Transverse colon (tissue), 4 donors: Measurements from ENCODE around the gene TAF5L. TPM values are rescaled to one million over a fixed set of nuclear protein-coding genes. Genes with fewer than 3 reads are reported as not detected.
"Not testable (repeated sequence)": the region's sequence is repeated elsewhere in the genome, so short reads cannot be mapped to it uniquely, and the experiment has no call there.

ENCODE experiments used
- DNase-seq: peaks from one replicate; pipeline ENCODE4 v3.0.0-alpha.2; 2019
- H3K27ac ChIP-seq, 4 donors: fragments of 200-600 bp; sonication (generic); 2 replicates each; pipeline ENCODE4 v1.5.1; 2016 to 2018; ENCODE audit warnings: inconsistent platforms in 4 of 4
- H3K27me3 ChIP-seq: fragments of 200-600 bp; sonication (generic); 2 replicates; pipeline ENCODE4 v1.5.1; 2017; ENCODE audit warnings: inconsistent platforms
- H3K36me3 ChIP-seq, 4 donors: fragments of 200-600 bp; sonication (generic); 2 replicates each; pipeline ENCODE4 v1.5.1; 2017 to 2019; ENCODE audit warnings: inconsistent platforms in 4 of 4
- H3K4me1 ChIP-seq, 4 donors: fragments of 200-600 bp; sonication (generic); 2 replicates each; pipeline ENCODE4 v1.5.1; 2017 to 2020; ENCODE audit warnings: inconsistent platforms in 4 of 4
- H3K4me3 ChIP-seq, 4 donors: fragments of 200-600 bp; sonication (generic); 1 replicate in 1 of 4; 2 replicates in 3 of 4; pipeline versions ENCODE4 v1.5.1 to v1.6.1; 2017 to 2019; ENCODE audit warnings: inconsistent platforms in 4 of 4
- H3K9me3 ChIP-seq, 2 donors: fragments of 200-600 bp; sonication (generic); 2 replicates each; pipeline ENCODE4 v1.5.1; 2017 to 2019; ENCODE audit warnings: inconsistent platforms in 2 of 2
- EP300 ChIP-seq: sonication (generic); formaldehyde crosslinking; IDR thresholded peaks from one replicate; pipeline ENCODE4 v1.6.1; 2017; ENCODE audit warnings: antibody characterized with exemption, low read depth
- POLR2A ChIP-seq: fragments of 450-650 bp; IDR thresholded peaks from one replicate; pipeline ENCODE4 v1.6.1; 2016; ENCODE audit warnings: antibody characterized with exemption, mild to moderate bottlenecking, moderate library complexity
- POLR2AphosphoS5 ChIP-seq, 3 donors: sonication (generic); formaldehyde crosslinking; IDR thresholded peaks; one replicate each; pipeline ENCODE4 v1.6.1; 2016; ENCODE audit warnings: antibody characterized with exemption in 3 of 3
- WGBS, 2 donors: methylation state at CpG; one replicate each; pipeline ENCODE4 v1.1.5; 2018; ENCODE audit warnings: low coverage in 1 of 2; 5-methylcytosine and 5-hydroxymethylcytosine counted together
- in situ Hi-C, 4 donors: fragments of 200-750 bp; cut with MboI; loops; one replicate each; pipeline versions ENCODE4 v1.15.0 to v1.15.1; 2017; ENCODE audit warnings: low sequenced_read_pairs in 3 of 4, low pct_ligation_motif_present in 1 of 4, low pct_unique_long_range_greater_than_20kb in 1 of 4
- intact Hi-C: fragments of 100-400 bp; cut with DNase I; formaldehyde crosslinking; loops from one replicate; pipeline ENCODE4 v1.15.1; 2023; ENCODE audit warnings: low total_unique reads
- total RNA-seq, 4 donors: library from RNA; depleted of rRNA; stranded (reverse); fragments of >200 nt; gene quantifications; one replicate each; pipeline ENCODE4 v1.1.0, GENCODE V29; 2016
- TF ChIP-seq, protein P1 (sequence below), 5 experiments: fragments of 200-600 bp in 3 of 5; fragments of 450-650 bp in 2 of 5; sonication (generic) in 3 of 5; IDR thresholded peaks; 1 replicate in 2 of 5; 2 replicates in 3 of 5; pipeline ENCODE4 v1.5.1; 2016 to 2017; ENCODE audit warnings: antibody characterized with exemption in 5 of 5, inconsistent platforms in 3 of 5, mild to moderate bottlenecking in 2 of 5, moderate library complexity in 1 of 5

Gene TAF5L
- total RNA-seq, 4 donors from 2014 or later, result 10.7 to 22.1 (median 15.4) TPM

GRCh38 chr1:229624521-229625070, 1.3 kb downstream of the TAF5L start:
- TF ChIP-seq POLR2A (no peak), EP300 (no peak), POLR2AphosphoS5 (IDR thresholded peaks at IDR 0.05) (no peak)
- TF ChIP-seq, protein P1, sequence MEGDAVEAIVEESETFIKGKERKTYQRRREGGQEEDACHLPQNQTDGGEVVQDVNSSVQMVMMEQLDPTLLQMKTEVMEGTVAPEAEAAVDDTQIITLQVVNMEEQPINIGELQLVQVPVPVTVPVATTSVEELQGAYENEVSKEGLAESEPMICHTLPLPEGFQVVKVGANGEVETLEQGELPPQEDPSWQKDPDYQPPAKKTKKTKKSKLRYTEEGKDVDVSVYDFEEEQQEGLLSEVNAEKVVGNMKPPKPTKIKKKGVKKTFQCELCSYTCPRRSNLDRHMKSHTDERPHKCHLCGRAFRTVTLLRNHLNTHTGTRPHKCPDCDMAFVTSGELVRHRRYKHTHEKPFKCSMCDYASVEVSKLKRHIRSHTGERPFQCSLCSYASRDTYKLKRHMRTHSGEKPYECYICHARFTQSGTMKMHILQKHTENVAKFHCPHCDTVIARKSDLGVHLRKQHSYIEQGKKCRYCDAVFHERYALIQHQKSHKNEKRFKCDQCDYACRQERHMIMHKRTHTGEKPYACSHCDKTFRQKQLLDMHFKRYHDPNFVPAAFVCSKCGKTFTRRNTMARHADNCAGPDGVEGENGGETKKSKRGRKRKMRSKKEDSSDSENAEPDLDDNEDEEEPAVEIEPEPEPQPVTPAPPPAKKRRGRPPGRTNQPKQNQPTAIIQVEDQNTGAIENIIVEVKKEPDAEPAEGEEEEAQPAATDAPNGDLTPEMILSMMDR (IDR thresholded peaks at IDR 0.05), result no peak
- H3K27ac ChIP-seq, result peak overlapping the region; percentile 89 to 96 (median 94)
- in situ Hi-C loops, result loop anchor here in 2 of 4 donors (10.0 kb wide), 2 partner anchors 50 to 60 kb away; no protein-coding TSS in a partner anchor
- no peaks in the 10 kb centered on the region for H3K27me3 ChIP-seq
- H3K36me3 ChIP-seq, result no peaks in the 10 kb centered on the region
- no peak for DNase-seq
- WGBS, 2 donors, result 37 to 56% methylated on average over 5 to 9 of the region's 9 CpGs
- intact Hi-C loops, result loop anchor here (5.0 kb wide), 1 partner anchor 67 kb away; the partner anchor contains the start of gene ABCB10
- H3K4me3 ChIP-seq, result peak overlapping the region; percentile 44 to 99 (median 78)
- H3K9me3 ChIP-seq, result no peaks in the 10 kb centered on the region
- H3K4me1 ChIP-seq, result peaks cover 14 to 32% (median 18%) of the 10 kb centered on the region in 4 donors

DNA sequence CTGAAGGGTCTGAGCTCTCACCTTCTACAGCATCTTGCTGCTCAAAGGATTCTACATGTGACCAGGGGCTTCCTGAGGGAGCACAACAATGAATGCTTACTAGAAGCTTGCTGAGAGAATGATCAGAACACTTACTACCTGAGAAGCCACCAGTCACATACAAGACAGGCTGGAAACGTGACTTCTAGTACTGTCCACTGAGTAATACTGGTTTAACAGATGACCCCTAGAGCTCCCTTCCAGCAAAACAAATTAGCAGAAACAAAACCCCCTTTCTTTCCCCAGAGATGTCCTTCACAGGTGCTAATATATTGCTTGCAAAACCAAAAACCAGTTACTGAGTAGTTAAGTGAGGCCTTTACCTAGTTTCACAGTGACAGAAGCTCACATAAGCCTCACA, 2.1 kb downstream of the TAF5L start:
- intact Hi-C loops (no loop called here), in situ Hi-C loops (loop anchor here in 2 of 4 donors (10.0 kb wide), 2 partner anchors 49 to 59 kb away; no protein-coding TSS in a partner anchor)

DNA sequence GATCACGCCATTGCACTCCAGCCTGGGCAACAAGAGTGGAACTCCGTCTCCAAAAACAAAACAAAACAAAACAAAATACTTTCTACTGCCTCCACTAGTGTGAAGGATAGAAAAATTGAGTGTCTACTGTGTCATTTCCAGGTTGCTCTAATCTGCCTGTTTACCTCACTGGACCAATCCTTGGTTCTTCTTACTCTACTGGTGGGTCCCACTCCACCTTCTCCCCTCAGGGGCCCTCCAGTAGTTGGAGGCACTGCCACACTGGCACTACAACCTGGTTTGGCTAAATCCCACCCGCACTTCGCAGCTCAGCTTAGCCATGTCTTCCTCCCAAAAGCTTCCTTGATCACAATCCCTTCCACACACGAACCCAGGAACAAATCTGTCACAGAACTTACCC, 2.7 kb downstream of the TAF5L start:
- in situ Hi-C loops (loop anchor here in 2 of 4 donors (10.0 kb wide), 2 partner anchors 48 to 58 kb away; no protein-coding TSS in a partner anchor), intact Hi-C loops (no loop called here)
- Histone ChIP-seq H3K4me1 (peaks cover 14 to 32% (median 18%) of the 10 kb centered on the region in 4 donors), H3K9me3 (no peaks in the 10 kb centered on the region), H3K27me3 (no peaks in the 10 kb centered on the region), H3K27ac (no peak overlapping the region), H3K4me3 (no peak overlapping the region), H3K36me3 (no peaks in the 10 kb centered on the region)
- TF ChIP-seq EP300 (no peak), POLR2AphosphoS5 (IDR thresholded peaks at IDR 0.05) (no peak), POLR2A (no peak)
- TF ChIP-seq, protein P1 (IDR thresholded peaks at IDR 0.05), result no peak
- no peak for DNase-seq
- 78 to 86% methylated on average over 5 of the region's 5 CpGs for WGBS, 2 donors

More for the DNA sequence above, 2.1 kb downstream of the TAF5L start:
- Histone ChIP-seq H3K4me1 (peaks cover 14 to 32% (median 18%) of the 10 kb centered on the region in 4 donors), H3K36me3 (no peaks in the 10 kb centered on the region), H3K27me3 (no peaks in the 10 kb centered on the region), H3K9me3 (no peaks in the 10 kb centered on the region), H3K4me3 (no peak overlapping the region), H3K27ac (no peak overlapping the region)
- DNase-seq, result no peak
- 81% methylated on average over 1 of the region's 1 CpG; no CpG with 5 or more reads in 1 of the 2 donors for WGBS, 2 donors
- TF ChIP-seq POLR2A (no peak), EP300 (no peak), POLR2AphosphoS5 (IDR thresholded peaks at IDR 0.05) (no peak)
- TF ChIP-seq, protein P1 (IDR thresholded peaks at IDR 0.05), result no peak

DNA sequence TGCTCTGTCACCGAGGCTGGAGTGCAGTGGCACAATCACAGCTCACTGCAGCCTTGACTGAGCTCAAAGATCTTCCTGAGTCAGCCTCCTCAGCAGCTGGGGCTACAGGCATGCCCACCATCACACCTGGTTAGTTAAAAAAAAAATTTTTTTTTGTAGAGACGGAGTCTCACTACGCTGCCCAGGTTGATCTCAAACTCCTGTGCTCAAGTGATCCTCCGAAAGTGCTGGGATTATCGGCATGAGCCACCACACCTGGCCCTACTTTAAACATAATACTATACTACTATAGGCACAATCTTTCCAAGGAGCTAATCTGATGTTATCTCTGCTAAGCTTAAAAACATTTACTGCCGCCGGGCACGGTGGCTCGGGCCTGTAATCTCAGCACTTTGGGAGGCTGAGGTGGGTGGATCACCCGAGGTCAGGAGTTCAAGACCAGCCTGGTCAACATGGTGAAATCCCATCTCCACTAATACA, 3.2 kb downstream of the TAF5L start:
- in situ Hi-C loops, result loop anchor here in 2 of 4 donors (10.0 kb wide), 2 partner anchors 48 to 58 kb away; no protein-coding TSS in a partner anchor
- H3K27me3 ChIP-seq, H3K4me3 ChIP-seq, H3K9me3 ChIP-seq, DNase-seq, H3K27ac ChIP-seq, H3K36me3 ChIP-seq, intact Hi-C loops: not testable (repeated sequence)
- 91 to 93% methylated on average over 5 to 10 of the region's 10 CpGs for WGBS, 2 donors
- peaks cover 14 to 31% (median 18%) of the 10 kb centered on the region in 4 donors for H3K4me1 ChIP-seq
